Breast epithelium (tissue), 3 donors: Measurements from ENCODE around the gene MYDGF.
"Not testable (repeated sequence)": the region's sequence is repeated elsewhere in the genome, so short reads cannot be mapped to it uniquely, and the experiment has no call there.

Experiments used
- POLR2A ChIP-seq: fragments of 450-650 bp; IDR thresholded peaks from one replicate; pipeline ENCODE4 v1.6.1; 2016; ENCODE audit warnings: antibody characterized with exemption, mild to moderate bottlenecking, moderate library complexity
- POLR2AphosphoS5 ChIP-seq, 3 donors: sonication (generic); formaldehyde crosslinking; IDR thresholded peaks; one replicate each; pipeline ENCODE4 v1.6.1; 2017; ENCODE audit warnings: antibody characterized with exemption in 3 of 3

DNA sequence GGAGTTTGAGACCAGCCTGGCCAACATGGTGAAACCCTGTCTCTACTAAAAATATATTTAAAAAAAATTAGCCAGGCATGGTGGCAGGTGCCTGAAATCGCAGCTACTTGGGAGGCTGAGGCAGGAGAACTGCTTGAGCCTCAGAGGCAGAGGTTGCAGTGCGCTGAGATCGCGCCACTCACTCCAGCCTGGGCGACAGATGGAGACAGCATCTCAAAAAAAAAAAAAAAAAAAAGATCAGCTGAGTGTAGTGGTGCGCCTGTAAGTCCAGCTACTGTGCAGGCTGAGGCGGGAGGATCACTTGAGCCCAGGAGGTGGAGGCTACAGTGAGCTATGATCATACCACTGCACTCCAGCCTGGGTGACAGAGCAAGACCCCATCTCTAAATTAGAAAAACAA is 9.9 kb upstream of the MYDGF start:
- not testable (repeated sequence) for TF ChIP-seq POLR2AphosphoS5 (IDR thresholded peaks at IDR 0.05); POLR2A
